ENCODE data around the gene CLCN6. TPM values are rescaled to one million over a fixed set of nuclear protein-coding genes. Genes with fewer than 3 reads are reported as not detected.

CLCN6 gene
- total RNA-seq, 1 donor from 2014 or later, result 33.7 TPM

DNA sequence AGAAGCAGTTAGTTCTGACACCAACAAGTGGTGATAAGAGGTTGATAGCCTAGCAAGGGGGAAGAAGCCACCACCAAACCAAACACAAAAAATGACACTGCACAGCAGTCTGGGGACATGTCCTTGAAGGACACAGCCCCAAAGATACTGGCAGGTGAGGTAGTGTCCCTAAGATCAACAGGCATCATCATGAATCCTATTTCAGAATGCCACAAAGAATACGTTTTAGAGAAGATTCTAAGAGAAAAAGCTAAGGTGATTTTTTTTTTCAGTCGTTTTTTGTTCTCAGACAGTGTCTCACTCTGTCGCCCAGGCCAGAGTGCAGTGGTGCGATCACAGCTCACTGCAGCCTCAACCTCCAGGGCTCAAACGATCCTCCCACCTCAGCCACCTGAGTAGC, 19.8 kb upstream of the CLCN6 start:
- ATAC-seq, result no peak
- peaks cover 66% of the 10 kb centered on the region for H3K4me1 ChIP-seq

DNA sequence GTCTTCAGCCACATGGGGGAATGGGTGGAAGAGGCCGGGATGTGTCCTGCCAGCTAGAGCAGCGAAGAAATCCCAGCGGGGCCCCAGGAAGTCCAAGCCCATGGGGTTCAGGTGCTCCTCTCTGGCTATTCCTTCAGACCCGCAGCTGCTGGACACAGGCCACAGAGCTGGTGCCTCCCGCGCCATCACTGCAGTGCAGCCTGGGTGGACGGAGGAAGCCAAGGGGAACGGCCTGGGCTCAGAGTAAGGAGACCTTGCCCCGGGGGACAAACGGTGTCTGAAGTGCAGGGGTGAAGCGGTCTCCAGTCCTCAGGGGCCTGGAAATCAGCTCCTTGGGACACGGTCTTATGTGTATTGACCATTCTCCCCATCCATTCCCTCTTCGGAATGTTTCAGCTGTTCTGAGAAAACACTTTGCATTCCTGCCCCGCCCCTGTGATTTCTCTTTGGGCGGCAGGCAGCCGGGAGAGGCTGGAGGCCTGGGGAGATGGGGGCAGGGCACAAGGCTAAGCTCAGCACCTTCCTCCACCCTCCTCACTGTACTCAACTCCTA, 18.7 kb upstream of the CLCN6 start:
- TF ChIP-seq, protein P1, sequence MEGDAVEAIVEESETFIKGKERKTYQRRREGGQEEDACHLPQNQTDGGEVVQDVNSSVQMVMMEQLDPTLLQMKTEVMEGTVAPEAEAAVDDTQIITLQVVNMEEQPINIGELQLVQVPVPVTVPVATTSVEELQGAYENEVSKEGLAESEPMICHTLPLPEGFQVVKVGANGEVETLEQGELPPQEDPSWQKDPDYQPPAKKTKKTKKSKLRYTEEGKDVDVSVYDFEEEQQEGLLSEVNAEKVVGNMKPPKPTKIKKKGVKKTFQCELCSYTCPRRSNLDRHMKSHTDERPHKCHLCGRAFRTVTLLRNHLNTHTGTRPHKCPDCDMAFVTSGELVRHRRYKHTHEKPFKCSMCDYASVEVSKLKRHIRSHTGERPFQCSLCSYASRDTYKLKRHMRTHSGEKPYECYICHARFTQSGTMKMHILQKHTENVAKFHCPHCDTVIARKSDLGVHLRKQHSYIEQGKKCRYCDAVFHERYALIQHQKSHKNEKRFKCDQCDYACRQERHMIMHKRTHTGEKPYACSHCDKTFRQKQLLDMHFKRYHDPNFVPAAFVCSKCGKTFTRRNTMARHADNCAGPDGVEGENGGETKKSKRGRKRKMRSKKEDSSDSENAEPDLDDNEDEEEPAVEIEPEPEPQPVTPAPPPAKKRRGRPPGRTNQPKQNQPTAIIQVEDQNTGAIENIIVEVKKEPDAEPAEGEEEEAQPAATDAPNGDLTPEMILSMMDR (IDR thresholded peaks at IDR 0.05), result no peak
- DNase-seq, result peak; percentile 88
- Histone ChIP-seq H3K36me3 (no peaks in the 10 kb centered on the region), H3K9me3 (no peaks in the 10 kb centered on the region), H3K27ac (peak overlapping the region; percentile 90), H3K27me3 (no peaks in the 10 kb centered on the region), H3K4me1 (peaks cover 77% of the 10 kb centered on the region), H3K4me3 (no peak overlapping the region)
- intact Hi-C loops (cut with DNase I), result no loop called here
- peak; percentile 75 for ATAC-seq

More for the DNA sequence above, 19.8 kb upstream of the CLCN6 start:
- H3K27me3 ChIP-seq, result no peaks in the 10 kb centered on the region
- no peaks in the 10 kb centered on the region for H3K36me3 ChIP-seq
- no peak overlapping the region for H3K4me3 ChIP-seq
- intact Hi-C loops (cut with DNase I), result no loop called here
- no peak for DNase-seq
- H3K9me3 ChIP-seq, result no peaks in the 10 kb centered on the region
- TF ChIP-seq, protein P1 (IDR thresholded peaks at IDR 0.05), result no peak
- H3K27ac ChIP-seq, result no peak overlapping the region

DNA sequence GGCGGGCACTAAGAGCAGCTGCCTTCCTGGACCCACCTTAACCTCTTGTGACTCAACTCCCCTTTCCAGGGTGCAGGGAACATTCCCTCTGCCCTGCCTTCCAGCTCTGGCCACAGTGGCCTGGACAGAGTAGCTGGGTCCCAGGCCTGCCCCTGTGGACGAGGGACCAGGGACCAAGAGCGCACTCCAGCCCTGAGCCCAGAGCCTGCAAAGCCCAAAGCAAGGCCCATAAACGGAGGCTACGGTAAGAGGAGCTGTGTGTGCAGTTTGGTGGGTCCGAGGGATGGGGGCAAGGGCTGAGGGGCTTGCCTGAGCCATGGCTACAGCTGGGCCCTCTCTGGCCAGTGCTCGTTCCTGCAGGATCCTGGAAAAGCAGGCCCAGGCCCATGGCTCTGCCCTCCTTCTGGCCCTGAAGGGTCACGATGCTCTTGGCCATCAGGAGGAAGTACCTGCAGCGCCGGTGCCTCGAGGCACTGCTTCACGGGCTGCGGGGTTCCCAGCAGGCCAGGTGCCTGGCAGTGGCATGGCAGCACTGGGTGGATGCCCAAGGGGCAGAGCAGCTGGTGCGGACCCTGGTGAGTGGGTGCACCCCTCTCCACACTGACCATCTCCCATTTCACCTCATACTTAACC, 18.1 kb upstream of the CLCN6 start:
- Histone ChIP-seq H3K27me3 (no peaks in the 10 kb centered on the region), H3K36me3 (no peaks in the 10 kb centered on the region), H3K27ac (peak overlapping the region; percentile 90), H3K9me3 (no peaks in the 10 kb centered on the region), H3K4me1 (peaks cover 81% of the 10 kb centered on the region), H3K4me3 (no peak overlapping the region)
- no peak for DNase-seq
- TF ChIP-seq, protein P1 (IDR thresholded peaks at IDR 0.05), result no peak
- intact Hi-C loops (cut with DNase I), result no loop called here
- ATAC-seq, result no peak

DNA sequence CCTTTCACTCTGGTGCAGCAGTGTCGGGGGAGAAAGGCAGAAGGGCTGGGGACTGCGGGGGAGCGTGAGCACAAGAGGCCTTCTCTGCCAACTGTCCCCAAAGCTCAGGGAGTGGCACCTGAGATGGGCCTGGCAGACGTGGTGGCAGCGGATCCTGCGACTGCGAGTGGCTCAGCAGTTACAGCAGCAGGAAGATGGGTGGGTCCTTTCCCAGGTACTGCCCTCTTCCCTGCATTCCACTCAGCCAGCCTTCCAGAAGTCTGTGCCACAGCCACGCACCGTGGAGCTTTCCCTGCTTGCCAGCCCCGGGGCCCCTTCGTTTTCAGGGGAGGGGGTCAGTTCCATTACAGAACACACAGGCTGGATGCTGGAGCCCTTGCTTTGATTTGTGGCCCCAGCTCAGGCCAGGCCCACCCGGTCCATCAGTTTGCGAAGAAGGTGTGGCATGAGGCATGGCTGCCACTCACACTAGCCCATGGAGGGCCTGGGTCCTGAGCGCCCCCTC, 17.4 kb upstream of the CLCN6 start:
- Histone ChIP-seq H3K9me3 (no peaks in the 10 kb centered on the region), H3K4me3 (no peak overlapping the region), H3K27me3 (no peaks in the 10 kb centered on the region), H3K4me1 (peaks cover 81% of the 10 kb centered on the region), H3K36me3 (peaks cover 6% of the 10 kb centered on the region), H3K27ac (peak overlapping the region; percentile 90)
- intact Hi-C loops (cut with DNase I), result no loop called here
- ATAC-seq, result peak; percentile 31
- TF ChIP-seq, protein P1 (IDR thresholded peaks at IDR 0.05), result no peak
- DNase-seq, result peak; percentile 75

DNA sequence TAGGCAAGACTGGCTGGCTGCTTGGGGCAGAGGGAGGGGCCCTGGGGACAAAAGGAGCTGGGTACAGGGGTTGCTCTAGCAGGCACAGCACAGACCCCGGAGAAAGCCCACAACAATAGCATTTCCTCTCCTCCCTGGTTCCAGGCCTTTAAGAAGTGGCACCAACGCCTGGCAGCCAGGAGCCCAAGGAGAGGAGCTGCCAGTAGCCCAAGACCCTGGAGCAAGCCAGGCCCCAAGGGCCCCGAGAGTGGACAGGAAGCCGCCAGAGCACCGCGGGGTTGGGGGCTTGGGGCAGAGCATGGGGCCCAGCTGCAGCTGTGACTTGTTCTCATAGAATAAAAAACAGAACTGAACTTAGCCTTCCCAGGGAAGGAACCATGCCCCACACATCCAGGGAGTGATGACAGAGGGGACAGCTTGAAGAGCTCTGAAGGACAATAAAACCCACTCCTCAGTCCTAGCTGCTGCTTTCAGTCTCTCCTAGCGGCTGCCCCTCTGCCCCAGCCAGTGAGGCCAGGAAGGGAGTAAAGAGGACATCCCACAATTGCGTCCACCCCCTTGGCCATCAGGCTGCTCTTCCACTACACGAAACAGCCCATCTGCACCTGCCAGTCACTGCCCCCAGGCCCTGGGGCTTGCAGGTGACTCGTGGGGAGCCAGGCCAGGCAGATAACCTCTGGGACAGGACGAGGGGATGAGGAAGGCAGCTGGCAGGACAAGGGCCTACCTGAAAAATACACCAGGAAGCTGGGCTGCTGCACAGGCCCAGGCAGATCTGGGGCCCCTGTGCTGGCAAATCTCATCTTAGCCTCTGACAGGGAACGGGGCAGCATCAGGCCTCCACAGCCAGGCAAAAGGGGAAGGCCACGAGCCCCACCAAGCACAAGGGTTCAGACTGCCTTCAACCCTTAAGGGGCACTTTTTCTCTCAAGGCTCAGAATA, 16.6 kb upstream of the CLCN6 start:
- intact Hi-C loops (cut with DNase I), result no loop called here
- no peaks in the 10 kb centered on the region for H3K9me3 ChIP-seq
- H3K36me3 ChIP-seq, result peaks cover 14% of the 10 kb centered on the region
- DNase-seq (no peak), ATAC-seq (no peak)
- peak overlapping the region; percentile 90 for H3K27ac ChIP-seq
- TF ChIP-seq, protein P1 (IDR thresholded peaks at IDR 0.05), result no peak
- no peaks in the 10 kb centered on the region for H3K27me3 ChIP-seq
- peaks cover 80% of the 10 kb centered on the region for H3K4me1 ChIP-seq
- no peak overlapping the region for H3K4me3 ChIP-seq
